ENCODE data around the gene DDX47. TPM values are rescaled to one million over a fixed set of nuclear protein-coding genes. Genes with fewer than 3 reads are reported as not detected.
A peak's percentile ranks its signal among the peaks of the same experiment; 100 is the strongest.

Gene DDX47
- polyA plus RNA-seq, 1 of the 3 experiments (the other 2 are of a cell fraction) = 68.4 TPM

DNA sequence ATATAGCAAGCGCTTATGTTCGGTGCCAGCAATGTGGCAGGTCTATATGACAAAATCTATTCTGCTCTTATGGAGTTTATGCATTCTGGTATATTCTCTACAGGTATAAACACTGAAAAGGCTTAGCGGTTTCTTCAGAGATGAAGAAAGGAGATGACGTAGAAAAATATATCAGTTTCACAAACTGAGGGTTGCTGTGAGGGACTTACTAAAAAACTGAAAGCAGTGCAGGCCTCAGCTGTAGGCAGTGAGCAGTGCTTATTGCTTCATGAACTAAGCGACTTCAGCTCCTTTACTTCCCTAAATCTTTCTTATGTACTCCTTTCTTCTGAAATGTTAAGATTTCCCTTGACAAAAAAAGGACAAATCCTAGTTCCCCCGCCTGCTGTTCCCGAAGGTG is 4.5 kb downstream of the DDX47 start:
- DNase-seq = no peak
- H3K27ac ChIP-seq (ENCODE audit: low read depth in 2 of 2, low read length in 1 of 2) = peak overlapping the region in 1 of 2 experiments; percentile 88; a peak in 2 of 4 replicates
- H3K9ac ChIP-seq = no peak overlapping the region
- peaks cover 13 to 27% of the 10 kb centered on the region in 2 experiments for H3K4me1 ChIP-seq (ENCODE audit: control insufficient read depth in 1 of 2, insufficient read depth in 2 of 2, low read depth in 1 of 2, low read length in 1 of 2)
- ChIA-PET CTCF (interaction anchor here (2.4 kb wide), 1 partner anchor 19 kb away, joined by 13 read pairs; no protein-coding TSS in a partner anchor), POLR2A (no interaction called here)
- no peaks in the 10 kb centered on the region for H3K9me3 ChIP-seq
- H3K27me3 ChIP-seq (ENCODE audit: insufficient read depth) = no peaks in the 10 kb centered on the region
- no peaks in the 10 kb centered on the region for H4K20me1 ChIP-seq (ENCODE audit: insufficient read depth)
- 97% methylated on average over 7 of the region's 7 CpGs for WGBS (ENCODE audit: low lambda C conversion rate)
- no peak overlapping the region for H3K4me3 ChIP-seq (ENCODE audit: low read depth in 2 of 2, low read length in 1 of 2)
- no peaks in the 10 kb centered on the region for H3K9me2 ChIP-seq
- no peak overlapping the region for H3K4me2 ChIP-seq
- peaks cover 79% of the 10 kb centered on the region for H3K79me2 ChIP-seq (ENCODE audit: insufficient read depth)
- no peak overlapping the region for H2AFZ ChIP-seq (ENCODE audit: low read depth)
- H3K36me3 ChIP-seq (replicated peaks in 1 of 2; ENCODE audit: control insufficient read depth in 1 of 2, insufficient read depth in 2 of 2, low read length in 1 of 2) = peaks cover 49 to 54% of the 10 kb centered on the region in 2 experiments
- no peak for TF ChIP-seq GATA2 (CRISPR knock-in tag; IDR thresholded peaks at IDR 0.05)
- TF ChIP-seq, protein P1, sequence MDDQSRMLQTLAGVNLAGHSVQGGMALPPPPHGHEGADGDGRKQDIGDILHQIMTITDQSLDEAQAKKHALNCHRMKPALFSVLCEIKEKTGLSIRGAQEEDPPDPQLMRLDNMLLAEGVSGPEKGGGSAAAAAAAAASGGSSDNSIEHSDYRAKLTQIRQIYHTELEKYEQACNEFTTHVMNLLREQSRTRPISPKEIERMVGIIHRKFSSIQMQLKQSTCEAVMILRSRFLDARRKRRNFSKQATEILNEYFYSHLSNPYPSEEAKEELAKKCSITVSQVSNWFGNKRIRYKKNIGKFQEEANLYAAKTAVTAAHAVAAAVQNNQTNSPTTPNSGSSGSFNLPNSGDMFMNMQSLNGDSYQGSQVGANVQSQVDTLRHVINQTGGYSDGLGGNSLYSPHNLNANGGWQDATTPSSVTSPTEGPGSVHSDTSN (IDR thresholded peaks at IDR 0.05) = no peak
- TF ChIP-seq TAF1 (IDR thresholded peaks at IDR 0.05; ENCODE audit: borderline replicate concordance, low read depth, low read length) = no peak
- no peak for TF ChIP-seq JUND (IDR thresholded peaks at IDR 0.05)
- no peak for TF ChIP-seq RCOR1 (IDR thresholded peaks at IDR 0.05; ENCODE audit: low read length)
- no peak for TF ChIP-seq EP300 (IDR thresholded peaks at IDR 0.05; ENCODE audit: borderline replicate concordance in 1 of 2, low read depth in 1 of 2, low read length in 1 of 2)
- TF ChIP-seq SIN3A (IDR thresholded peaks at IDR 0.05; ENCODE audit: borderline replicate concordance, low read depth, low read length) = no peak
- TF ChIP-seq FOXM1 (IDR thresholded peaks at IDR 0.05; ENCODE audit: low read depth) = no peak
- TF ChIP-seq MEF2A (IDR thresholded peaks at IDR 0.05; ENCODE audit: borderline replicate concordance, low read depth) = no peak
- TF ChIP-seq GABPA (IDR thresholded peaks at IDR 0.05; ENCODE audit: low read depth) = no peak
- no peak for TF ChIP-seq ELF1 (IDR thresholded peaks at IDR 0.05)
- TF ChIP-seq, protein P2, sequence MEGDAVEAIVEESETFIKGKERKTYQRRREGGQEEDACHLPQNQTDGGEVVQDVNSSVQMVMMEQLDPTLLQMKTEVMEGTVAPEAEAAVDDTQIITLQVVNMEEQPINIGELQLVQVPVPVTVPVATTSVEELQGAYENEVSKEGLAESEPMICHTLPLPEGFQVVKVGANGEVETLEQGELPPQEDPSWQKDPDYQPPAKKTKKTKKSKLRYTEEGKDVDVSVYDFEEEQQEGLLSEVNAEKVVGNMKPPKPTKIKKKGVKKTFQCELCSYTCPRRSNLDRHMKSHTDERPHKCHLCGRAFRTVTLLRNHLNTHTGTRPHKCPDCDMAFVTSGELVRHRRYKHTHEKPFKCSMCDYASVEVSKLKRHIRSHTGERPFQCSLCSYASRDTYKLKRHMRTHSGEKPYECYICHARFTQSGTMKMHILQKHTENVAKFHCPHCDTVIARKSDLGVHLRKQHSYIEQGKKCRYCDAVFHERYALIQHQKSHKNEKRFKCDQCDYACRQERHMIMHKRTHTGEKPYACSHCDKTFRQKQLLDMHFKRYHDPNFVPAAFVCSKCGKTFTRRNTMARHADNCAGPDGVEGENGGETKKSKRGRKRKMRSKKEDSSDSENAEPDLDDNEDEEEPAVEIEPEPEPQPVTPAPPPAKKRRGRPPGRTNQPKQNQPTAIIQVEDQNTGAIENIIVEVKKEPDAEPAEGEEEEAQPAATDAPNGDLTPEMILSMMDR (IDR thresholded peaks at IDR 0.05) = no peak
- no peak for TF ChIP-seq POLR2AphosphoS5 (IDR thresholded peaks at IDR 0.05; ENCODE audit: low read depth, low read length)
- TF ChIP-seq SMC3 (IDR thresholded peaks at IDR 0.05; ENCODE audit: low read depth, low read length) = no peak
- H3F3A ChIP-seq (replicated peaks; ENCODE audit: insufficient read depth) = peaks cover 44% of the 10 kb centered on the region

DNA sequence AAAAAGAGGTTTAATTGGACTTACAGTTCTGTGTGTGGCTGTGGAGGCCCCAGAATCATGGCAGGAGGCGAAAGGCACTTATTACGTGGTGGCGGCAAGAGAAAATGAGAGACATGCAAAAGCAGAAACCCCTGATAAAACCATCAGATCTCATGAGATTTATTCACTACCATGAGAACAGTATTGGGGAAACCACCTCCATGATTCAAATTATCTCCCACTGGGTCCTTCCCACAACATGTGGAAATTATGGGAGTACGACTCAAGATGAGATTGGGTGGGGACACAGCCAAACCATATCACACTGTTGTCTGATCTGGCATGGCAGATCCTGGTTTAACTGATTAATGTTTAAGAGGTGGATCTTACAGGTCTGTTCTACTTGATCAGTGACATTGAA is 5.6 kb downstream of the DDX47 start:
- Histone ChIP-seq H3K4me1 (ENCODE audit: control insufficient read depth in 1 of 2, insufficient read depth in 2 of 2, low read depth in 1 of 2, low read length in 1 of 2) (peaks cover 13 to 35% of the 10 kb centered on the region in 2 experiments), H3K4me3 (ENCODE audit: low read depth in 2 of 2, low read length in 1 of 2) (no peak overlapping the region), H2AFZ (ENCODE audit: low read depth) (no peak overlapping the region), H3K36me3 (replicated peaks in 1 of 2; ENCODE audit: control insufficient read depth in 1 of 2, insufficient read depth in 2 of 2, low read length in 1 of 2) (peaks cover 59 to 64% of the 10 kb centered on the region in 2 experiments), H3K9me2 (no peaks in the 10 kb centered on the region), H3K9me3 (no peaks in the 10 kb centered on the region), H3F3A (replicated peaks; ENCODE audit: insufficient read depth) (peaks cover 44% of the 10 kb centered on the region), H3K79me2 (ENCODE audit: insufficient read depth) (peaks cover 73% of the 10 kb centered on the region), H3K4me2 (peak overlapping the region; percentile 45), H4K20me1 (ENCODE audit: insufficient read depth) (no peaks in the 10 kb centered on the region), H3K27me3 (ENCODE audit: insufficient read depth) (no peaks in the 10 kb centered on the region), H3K27ac (ENCODE audit: low read depth in 2 of 2, low read length in 1 of 2) (peak overlapping the region; percentile 81 to 88), H3K9ac (peak overlapping the region; percentile 54)
- 94% methylated on average over 4 of the region's 4 CpGs for WGBS (ENCODE audit: low lambda C conversion rate)
- POLR2A ChIA-PET = interaction anchor here (1.2 kb wide), 1 partner anchor 31 kb away, joined by 3 read pairs; no protein-coding TSS in a partner anchor
- DNase-seq = no peak
- CTCF ChIA-PET = interaction anchor here (0.8 to 1.9 kb wide), 2 partner anchors 18 to 393 kb away, joined by 3 to 6 read pairs; no protein-coding TSS in a partner anchor
- TF ChIP-seq TEAD4 (IDR thresholded peaks at IDR 0.05; ENCODE audit: borderline replicate concordance, insufficient read depth) (no peak), FOXJ3 (CRISPR knock-in tag; IDR thresholded peaks at IDR 0.05) (no peak), POLR2AphosphoS5 (IDR thresholded peaks at IDR 0.05; ENCODE audit: low read depth, low read length) (no peak), SMC3 (IDR thresholded peaks at IDR 0.05; ENCODE audit: low read depth, low read length) (no peak), EZH2phosphoT487 (IDR thresholded peaks at IDR 0.05; ENCODE audit: borderline replicate concordance, low read depth) (no peak), RXRA (IDR thresholded peaks at IDR 0.05; ENCODE audit: borderline replicate concordance, low read depth) (no peak), NFIC (IDR thresholded peaks at IDR 0.05; ENCODE audit: borderline replicate concordance) (no peak), SIN3A (IDR thresholded peaks at IDR 0.05; ENCODE audit: borderline replicate concordance, low read depth, low read length) (no peak), FOXM1 (IDR thresholded peaks at IDR 0.05; ENCODE audit: low read depth) (no peak)
- TF ChIP-seq, protein P3, sequence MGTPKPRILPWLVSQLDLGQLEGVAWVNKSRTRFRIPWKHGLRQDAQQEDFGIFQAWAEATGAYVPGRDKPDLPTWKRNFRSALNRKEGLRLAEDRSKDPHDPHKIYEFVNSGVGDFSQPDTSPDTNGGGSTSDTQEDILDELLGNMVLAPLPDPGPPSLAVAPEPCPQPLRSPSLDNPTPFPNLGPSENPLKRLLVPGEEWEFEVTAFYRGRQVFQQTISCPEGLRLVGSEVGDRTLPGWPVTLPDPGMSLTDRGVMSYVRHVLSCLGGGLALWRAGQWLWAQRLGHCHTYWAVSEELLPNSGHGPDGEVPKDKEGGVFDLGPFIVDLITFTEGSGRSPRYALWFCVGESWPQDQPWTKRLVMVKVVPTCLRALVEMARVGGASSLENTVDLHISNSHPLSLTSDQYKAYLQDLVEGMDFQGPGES (IDR thresholded peaks at IDR 0.05; ENCODE audit: low read depth, low read length) = no peak
- TF ChIP-seq, protein P4, sequence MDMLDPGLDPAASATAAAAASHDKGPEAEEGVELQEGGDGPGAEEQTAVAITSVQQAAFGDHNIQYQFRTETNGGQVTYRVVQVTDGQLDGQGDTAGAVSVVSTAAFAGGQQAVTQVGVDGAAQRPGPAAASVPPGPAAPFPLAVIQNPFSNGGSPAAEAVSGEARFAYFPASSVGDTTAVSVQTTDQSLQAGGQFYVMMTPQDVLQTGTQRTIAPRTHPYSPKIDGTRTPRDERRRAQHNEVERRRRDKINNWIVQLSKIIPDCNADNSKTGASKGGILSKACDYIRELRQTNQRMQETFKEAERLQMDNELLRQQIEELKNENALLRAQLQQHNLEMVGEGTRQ (IDR thresholded peaks at IDR 0.05; ENCODE audit: borderline replicate concordance, low read depth, low read length) = no peak
- TF ChIP-seq, protein P5, sequence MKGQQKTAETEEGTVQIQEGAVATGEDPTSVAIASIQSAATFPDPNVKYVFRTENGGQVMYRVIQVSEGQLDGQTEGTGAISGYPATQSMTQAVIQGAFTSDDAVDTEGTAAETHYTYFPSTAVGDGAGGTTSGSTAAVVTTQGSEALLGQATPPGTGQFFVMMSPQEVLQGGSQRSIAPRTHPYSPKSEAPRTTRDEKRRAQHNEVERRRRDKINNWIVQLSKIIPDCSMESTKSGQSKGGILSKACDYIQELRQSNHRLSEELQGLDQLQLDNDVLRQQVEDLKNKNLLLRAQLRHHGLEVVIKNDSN (IDR thresholded peaks at IDR 0.05; ENCODE audit: borderline replicate concordance, low read depth) = no peak
- TF ChIP-seq, protein P6, sequence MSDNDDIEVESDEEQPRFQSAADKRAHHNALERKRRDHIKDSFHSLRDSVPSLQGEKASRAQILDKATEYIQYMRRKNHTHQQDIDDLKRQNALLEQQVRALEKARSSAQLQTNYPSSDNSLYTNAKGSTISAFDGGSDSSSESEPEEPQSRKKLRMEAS (IDR thresholded peaks at IDR 0.05; ENCODE audit: low read depth) = no peak
